ENCODE data around the gene PVALB. TPM values are rescaled to one million over a fixed set of nuclear protein-coding genes. Genes with fewer than 3 reads are reported as not detected.

Gene PVALB
- total RNA-seq, 2 experiments from 2014 or later, result not detected

GRCh38 chr22:36760786-36761185 is 56.0 kb downstream of the PVALB start:
- no peaks in the 10 kb centered on the region; the same call in 1 of the 2 replicates for H4K20me1 ChIP-seq (ENCODE audit: insufficient read depth, low read length)
- POLR2A ChIA-PET, result interaction anchor here (1.5 kb wide), 1 partner anchor 14 kb away, joined by 4 read pairs; no protein-coding TSS in a partner anchor
- H3K27ac ChIP-seq (ENCODE audit: low read depth, low read length, poor library complexity, severe bottlenecking), result no peak overlapping the region
- no peaks in the 10 kb centered on the region for H3K36me3 ChIP-seq (ENCODE audit: insufficient read depth, low read length)
- H3K4me1 ChIP-seq (ENCODE audit: insufficient read depth, low read length, poor library complexity, severe bottlenecking), result no peaks in the 10 kb centered on the region
- H3K4me2 ChIP-seq (ENCODE audit: low read length), result no peak overlapping the region
- no peaks in the 10 kb centered on the region for H3K9me3 ChIP-seq (ENCODE audit: low read length)
- no peaks in the 10 kb centered on the region for H3K9me2 ChIP-seq (ENCODE audit: insufficient read depth, low read length)
- TF ChIP-seq EZH2phosphoT487 (IDR thresholded peaks at IDR 0.05; ENCODE audit: borderline replicate concordance, low read depth, low read length), result no peak
- no peak for TF ChIP-seq CTCF (conservative IDR thresholded peaks at IDR 0.05; ENCODE audit: low read length)
- intact Hi-C loops (cut with micrococcal nuclease; ENCODE audit: unreplicated experiment), result no loop called here
- H3K79me2 ChIP-seq (ENCODE audit: insufficient read depth, low read depth, low read length), result no peaks in the 10 kb centered on the region
- TSS peak; percentile 34 for BruUV-seq (replicated peaks)
- no peak for DNase-seq (ENCODE audit: low spot score)
- H3K4me3 ChIP-seq (ENCODE audit: low read depth, low read length, poor library complexity, severe bottlenecking), result no peak overlapping the region
- CTCF ChIA-PET (ENCODE audit: unreplicated experiment), result interaction anchor here (0.8 kb wide), 1 partner anchor 16 kb away, joined by 3 read pairs; no protein-coding TSS in a partner anchor
- H2AFZ ChIP-seq (ENCODE audit: low read length), result no peak overlapping the region

- POLR2A ChIA-PET, result interaction anchor here (1.5 kb wide), 1 partner anchor 16 kb away, joined by 4 read pairs; no protein-coding TSS in a partner anchor
These were observed 57.2 kb downstream of the PVALB start for GRCh38 chr22:36759481-36760159.

More at GRCh38 chr22:36759481-36760159, 57.2 kb downstream of the PVALB start:
- Histone ChIP-seq H4K20me1 (ENCODE audit: insufficient read depth, low read length) (no peaks in the 10 kb centered on the region; the same call in 1 of the 2 replicates), H3K9me3 (ENCODE audit: low read length) (no peaks in the 10 kb centered on the region), H3K9me2 (ENCODE audit: insufficient read depth, low read length) (no peaks in the 10 kb centered on the region), H2AFZ (ENCODE audit: low read length) (no peak overlapping the region), H3K27ac (ENCODE audit: low read depth, low read length, poor library complexity, severe bottlenecking) (no peak overlapping the region), H3K36me3 (ENCODE audit: insufficient read depth, low read length) (no peaks in the 10 kb centered on the region), H3K79me2 (ENCODE audit: insufficient read depth, low read depth, low read length) (no peaks in the 10 kb centered on the region), H3K4me3 (ENCODE audit: low read depth, low read length, poor library complexity, severe bottlenecking) (no peak overlapping the region), H3K4me1 (ENCODE audit: insufficient read depth, low read length, poor library complexity, severe bottlenecking) (no peaks in the 10 kb centered on the region), H3K4me2 (ENCODE audit: low read length) (no peak overlapping the region)
- BruUV-seq (replicated peaks), result no TSS peak
- CTCF ChIA-PET (ENCODE audit: unreplicated experiment), result no interaction called here
- intact Hi-C loops (cut with micrococcal nuclease; ENCODE audit: unreplicated experiment), result no loop called here
- TF ChIP-seq CTCF (conservative IDR thresholded peaks at IDR 0.05; ENCODE audit: low read length), result 0 out of 2 replicates have a peak, but pooled peaks have one; percentile 20
- no peak for TF ChIP-seq EZH2phosphoT487 (IDR thresholded peaks at IDR 0.05; ENCODE audit: borderline replicate concordance, low read depth, low read length)
- DNase-seq (ENCODE audit: low spot score), result no peak

All from OCI-LY7 (cell line).